HG03520 (cell line): ENCODE results near the gene SEC24D.

ENCODE experiments used
- ATAC-seq: cut with Tn5 transposase; IDR thresholded peaks from one replicate; pipeline ENCODE4 v1.9.1; 2021; ENCODE audit warnings: mild to moderate bottlenecking, moderate library complexity; ENCODE audit not compliant: unreplicated experiment

Gene SEC24D

DNA sequence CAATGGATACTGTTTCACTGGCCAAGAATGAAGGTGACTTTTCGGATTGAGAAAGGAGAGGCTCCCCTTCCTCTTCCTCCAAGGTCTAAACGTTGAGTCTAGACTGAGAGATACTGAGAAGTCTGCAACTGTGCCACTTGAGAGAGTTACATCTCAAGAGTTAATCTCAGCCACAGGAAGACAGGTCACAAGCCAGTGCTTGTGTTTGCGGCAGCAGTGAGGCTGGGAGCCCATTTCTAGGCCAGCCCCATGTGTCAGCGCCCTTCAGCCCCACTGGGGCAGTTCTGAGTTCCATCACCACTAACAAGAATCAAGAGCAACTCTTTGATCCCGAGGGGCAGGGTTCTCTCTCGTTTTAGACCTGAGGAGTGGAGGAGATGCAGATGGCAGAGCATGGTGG lies 7.3 kb upstream of the SEC24D start:
- ATAC-seq, result no peak

DNA sequence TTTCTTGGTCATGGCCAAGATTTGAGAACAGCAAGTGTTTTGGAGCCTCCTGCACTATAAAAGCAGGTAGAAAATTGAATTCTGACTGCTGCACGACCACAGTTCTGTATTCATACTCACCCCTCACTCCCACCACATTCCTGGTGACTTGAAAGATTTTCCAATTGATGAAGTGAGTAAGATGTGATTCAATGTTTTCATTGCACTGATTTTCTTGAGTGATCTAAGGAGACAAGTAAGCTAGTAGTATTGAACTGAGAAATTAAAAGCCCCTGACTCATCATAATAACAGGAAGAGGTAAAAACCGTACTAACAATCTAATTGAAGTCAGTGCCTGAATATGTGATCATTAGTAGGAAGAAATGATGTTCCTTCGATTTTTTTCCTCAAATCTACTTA lies 6.1 kb upstream of the SEC24D start:
- ATAC-seq, result no peak

DNA sequence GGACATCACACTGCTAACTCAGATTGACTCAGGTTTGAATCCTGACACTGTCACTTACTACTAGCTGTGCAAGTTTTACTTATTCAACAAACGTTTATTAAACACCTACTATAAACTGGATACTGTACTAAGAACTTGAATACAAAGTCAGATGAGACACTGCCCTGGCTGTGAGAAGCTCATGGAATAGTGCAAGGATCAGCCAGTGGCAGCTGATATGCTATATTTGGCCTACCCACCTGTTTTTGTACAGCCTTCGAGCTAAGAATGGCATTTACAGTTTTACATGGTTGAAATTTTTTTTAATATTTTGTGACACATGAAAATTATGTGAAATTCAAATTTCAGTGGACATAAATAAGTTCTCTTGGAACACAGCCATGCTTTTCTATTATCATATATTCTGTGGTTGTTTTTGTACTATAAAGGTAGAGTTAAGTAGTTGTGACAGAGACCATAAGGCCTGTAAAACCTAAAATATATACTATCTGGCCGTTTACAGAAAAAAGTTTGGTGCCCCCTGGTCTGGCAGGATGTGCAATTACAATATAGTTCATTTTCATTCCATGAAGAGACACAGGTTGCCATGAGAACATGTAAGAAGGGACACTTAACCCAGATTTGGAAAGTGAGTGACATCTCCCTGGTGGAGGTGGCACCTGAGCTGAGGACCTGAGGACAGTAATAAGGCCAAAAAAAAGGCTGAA lies 3.4 kb upstream of the SEC24D start:
- no peak for ATAC-seq

GRCh38 chr4:118837121-118837507 lies 1.2 kb upstream of the SEC24D start:
- ATAC-seq, result no peak

GRCh38 chr4:118836301-118837120 lies 585 bp upstream of the SEC24D start:
- peak; percentile 41 for ATAC-seq

DNA sequence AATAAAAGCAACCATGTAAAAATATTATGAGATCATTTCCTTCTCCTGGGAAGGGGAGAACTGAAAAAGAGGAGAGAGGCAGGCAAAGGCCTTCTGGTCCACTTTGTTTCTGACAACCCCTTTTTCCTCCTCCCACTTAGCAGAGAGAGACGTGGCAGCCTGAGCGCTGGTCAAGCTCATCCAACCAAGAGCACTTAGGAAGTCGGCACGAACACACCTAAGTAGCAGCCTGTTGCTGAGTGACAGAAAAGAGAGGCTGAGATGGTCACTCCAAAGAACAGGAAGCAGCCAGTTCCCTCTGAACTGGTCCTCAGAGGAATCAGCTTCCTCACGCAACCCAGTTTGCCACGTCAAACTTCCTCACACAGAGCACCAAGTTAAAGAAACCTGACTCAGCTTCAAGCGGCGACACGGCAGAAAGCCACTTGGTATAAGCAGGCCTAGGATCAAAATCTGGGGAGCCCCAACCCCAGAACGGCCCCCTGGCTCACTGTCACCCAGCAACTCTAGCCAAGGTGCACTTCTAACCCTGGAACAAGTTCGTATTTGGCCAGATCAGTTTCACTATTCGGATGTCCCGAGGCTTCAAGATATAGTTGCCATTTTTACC lies 861 bp downstream of the SEC24D start:
- ATAC-seq, result peak; percentile 70

DNA sequence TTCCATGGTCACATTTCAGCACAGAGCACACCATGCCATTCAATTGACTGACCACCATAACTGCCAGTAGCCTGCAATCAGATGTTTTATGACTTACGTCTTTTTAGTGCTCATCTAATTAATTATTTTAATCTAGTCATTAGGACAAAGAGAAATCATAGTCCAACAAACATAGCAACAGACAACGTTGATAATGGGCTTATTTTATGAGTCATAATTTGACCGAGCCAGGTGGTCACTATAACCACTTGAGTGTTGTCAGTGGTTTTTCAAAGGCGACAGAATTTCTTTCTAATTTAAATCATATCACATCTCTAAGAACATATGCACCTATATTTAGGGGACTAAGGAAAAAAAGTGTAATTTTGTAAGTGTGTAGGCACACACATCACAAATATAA lies 1.9 kb downstream of the SEC24D start:
- no peak for ATAC-seq

- ATAC-seq, result no peak
Measured at GRCh38 chr4:118833192-118833820, 2.6 kb downstream of the SEC24D start.

GRCh38 chr4:118829107-118829506 lies 6.8 kb downstream of the SEC24D start:
- ATAC-seq, result no peak

DNA sequence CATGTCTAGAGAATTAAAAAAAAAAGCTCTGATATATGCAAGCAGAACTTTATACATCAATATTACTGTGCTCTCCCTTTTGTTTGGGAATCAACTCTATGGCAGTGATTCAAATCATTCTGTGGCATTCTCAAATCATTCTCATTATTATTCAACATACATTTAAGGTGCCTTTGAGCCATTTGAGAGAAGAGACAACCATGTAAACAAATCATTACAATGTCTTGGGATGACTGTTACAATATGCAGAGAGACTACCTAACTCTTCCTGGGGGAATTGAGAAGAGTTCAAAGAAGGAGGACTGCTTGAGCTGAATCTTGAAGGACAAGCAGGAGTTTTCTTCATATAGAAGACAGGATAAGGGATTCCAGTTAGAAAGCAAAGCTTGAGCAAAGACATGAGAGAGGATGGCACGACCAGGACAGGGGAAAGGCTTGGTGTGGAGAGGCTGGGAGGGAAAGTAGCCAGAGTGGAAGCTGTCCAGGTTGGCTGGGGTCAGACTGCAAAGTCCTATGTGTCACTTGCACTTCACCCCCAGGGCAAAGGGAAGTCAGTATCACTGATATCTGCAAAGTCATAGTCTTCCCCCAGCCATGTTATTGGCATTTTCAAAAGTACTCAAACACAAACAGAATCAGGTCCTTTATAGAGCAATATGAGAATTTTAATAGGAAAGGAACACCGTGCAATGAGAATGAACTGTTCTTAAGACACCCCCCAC lies 9.0 kb downstream of the SEC24D start:
- peak; percentile 43 for ATAC-seq

DNA sequence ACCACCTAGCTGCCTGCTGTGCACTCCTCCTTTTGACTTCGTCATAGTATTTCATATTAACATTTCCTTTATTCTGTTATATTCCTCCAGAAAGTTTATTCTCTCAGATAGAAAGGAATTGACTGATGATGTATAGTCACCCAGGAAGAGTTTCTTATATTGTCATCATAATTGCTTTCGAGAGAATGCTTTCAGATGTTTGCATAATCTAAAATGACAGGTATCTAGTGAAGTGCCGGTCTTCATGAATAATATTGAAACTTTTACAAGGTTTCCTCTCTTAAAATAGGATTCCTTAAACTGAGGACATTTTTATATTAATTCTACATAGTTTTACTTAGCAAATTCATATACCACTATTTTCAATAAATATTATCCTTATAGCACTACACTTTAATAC lies 10.1 kb downstream of the SEC24D start:
- peak; percentile 45 for ATAC-seq

DNA sequence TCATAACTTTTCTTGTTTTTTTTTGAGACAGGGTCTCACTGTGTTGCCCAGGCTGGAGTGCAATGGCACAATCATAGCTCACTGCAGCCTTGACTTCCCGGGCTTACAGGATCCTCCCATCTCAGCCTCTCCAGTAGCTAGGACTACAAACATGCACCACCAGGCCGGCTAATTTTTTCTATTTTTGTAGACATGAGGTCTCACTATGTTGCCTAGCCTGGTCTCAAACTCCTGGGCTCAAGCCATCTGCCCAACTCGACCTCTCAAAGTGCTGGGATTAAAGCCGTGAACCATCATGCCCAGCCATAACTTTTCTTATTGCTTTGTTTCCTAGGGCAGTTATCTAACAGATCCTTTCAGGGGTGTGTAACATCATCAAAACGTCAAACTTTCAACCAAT lies 11.8 kb downstream of the SEC24D start:
- ATAC-seq, result no peak

- no peak for ATAC-seq
Measured at GRCh38 chr4:118823471-118823870, 12.5 kb downstream of the SEC24D start.

DNA sequence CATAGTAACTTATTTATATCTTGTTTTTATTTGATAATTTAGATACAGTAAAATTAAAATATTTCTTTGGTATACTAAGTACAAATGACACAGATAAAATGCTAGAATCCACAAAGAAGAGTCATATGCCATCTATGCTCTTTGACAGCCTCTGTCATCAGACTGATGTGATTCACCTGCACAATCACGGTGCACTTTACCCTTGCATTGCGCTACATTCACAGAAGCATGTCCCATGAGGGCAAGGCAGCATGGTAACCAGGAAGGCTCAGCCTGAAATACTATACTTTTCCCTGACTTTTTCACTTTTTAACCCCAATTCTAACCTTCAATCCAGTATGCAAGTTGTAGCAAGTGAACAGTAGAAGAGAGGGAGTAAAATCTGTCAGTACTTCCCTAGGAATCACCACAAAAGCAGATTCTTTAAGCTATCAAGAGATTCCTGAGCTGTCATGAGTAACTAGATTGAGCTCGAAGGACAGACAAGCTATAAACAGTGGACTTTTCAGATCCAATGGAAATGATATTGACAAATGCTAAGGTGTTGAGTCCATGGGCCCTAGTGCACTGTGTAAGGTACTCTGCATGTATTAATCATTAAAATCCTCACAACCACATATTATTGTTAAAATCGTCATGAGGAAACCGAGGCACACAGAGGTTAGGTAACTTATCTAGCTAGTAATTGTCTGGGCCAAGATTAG lies 14.2 kb downstream of the SEC24D start:
- no peak for ATAC-seq

- ATAC-seq, result no peak
Measured at GRCh38 chr4:118817178-118817930, 18.6 kb downstream of the SEC24D start.

DNA sequence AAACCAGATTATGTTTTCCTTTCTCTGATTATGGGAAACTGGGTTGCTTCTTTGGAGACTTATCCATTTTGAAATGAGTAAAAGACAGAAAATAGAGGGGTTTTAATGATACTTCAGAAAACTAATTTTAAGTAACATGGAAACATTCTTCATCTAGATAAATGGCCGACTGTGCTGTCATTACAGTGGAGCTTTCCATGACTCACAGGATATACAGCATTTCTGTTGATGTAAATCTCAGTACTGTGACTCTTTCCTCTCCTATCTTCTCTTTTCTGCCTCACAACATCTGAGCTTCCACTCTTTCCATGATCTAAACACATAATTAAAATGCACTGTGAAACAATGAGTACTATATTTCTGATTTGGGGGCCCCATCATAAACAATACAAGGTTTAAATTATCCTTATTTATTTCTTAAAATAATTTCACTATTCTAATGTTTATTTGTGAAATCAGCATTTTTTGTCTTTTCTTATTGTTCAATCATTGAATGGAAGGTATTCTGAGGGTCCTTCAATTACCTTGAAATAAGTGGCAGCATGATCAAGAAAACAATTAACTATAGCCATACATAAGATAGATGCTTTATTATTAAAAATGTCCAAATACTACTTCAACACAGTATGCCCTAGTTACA lies 19.3 kb downstream of the SEC24D start:
- no peak for ATAC-seq

GRCh38 chr4:118814891-118815290 lies 21.0 kb downstream of the SEC24D start:
- no peak for ATAC-seq

DNA sequence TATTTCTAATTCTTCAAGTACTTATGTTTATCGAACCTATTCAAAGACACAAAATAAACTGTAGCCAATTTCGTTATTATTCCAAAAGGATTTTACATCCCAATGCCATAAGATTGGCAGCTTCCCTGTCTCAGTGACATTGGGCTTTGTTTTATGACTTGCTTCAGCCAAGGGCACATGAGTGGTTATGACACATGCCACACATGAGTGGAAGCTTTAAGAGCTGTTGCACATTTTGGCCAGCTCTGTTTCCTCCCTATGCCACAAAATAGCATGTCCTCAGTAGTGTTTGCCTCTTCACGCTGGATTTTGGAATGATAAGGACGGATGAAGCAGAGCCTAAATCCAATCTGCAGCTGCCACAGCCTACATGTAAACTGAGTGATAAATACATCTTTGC lies 21.9 kb downstream of the SEC24D start:
- ATAC-seq, result no peak

GRCh38 chr4:118813561-118813960 lies 22.4 kb downstream of the SEC24D start:
- ATAC-seq, result no peak
